ENCODE measurements around the gene CREG2.

Gene CREG2

GRCh38 chr2:101361522-101361921 is 25.8 kb downstream of the CREG2 start:
- no peak for DNase-seq (ENCODE audit: extremely low spot score)
- CTCF ChIA-PET, result interaction anchor here (1.8 to 1.9 kb wide), 2 partner anchors 11 to 19 kb away, joined by 4 to 7 read pairs; no protein-coding TSS in a partner anchor
- POLR2A ChIA-PET, result interaction anchor here (0.6 to 0.9 kb wide), 2 partner anchors 12 to 53 kb away, joined by 3 read pairs; partner anchors contain the start of gene RNF149
- TF ChIP-seq ZNF384 (IDR thresholded peaks at IDR 0.05), result no peak
- no peak for TF ChIP-seq FOXA1 (IDR thresholded peaks at IDR 0.05)
- no peak for TF ChIP-seq TARDBP (IDR thresholded peaks at IDR 0.05)
- TF ChIP-seq CTBP1 (IDR thresholded peaks at IDR 0.05; ENCODE audit: borderline replicate concordance), result no peak
- no peak for TF ChIP-seq NFRKB (IDR thresholded peaks at IDR 0.05)
- no peak for TF ChIP-seq SUZ12 (IDR thresholded peaks at IDR 0.05)
- TF ChIP-seq L3MBTL2 (conservative IDR thresholded peaks at IDR 0.05), result no peak
- TF ChIP-seq ARNT (IDR thresholded peaks at IDR 0.05), result no peak
- TF ChIP-seq PKNOX1 (IDR thresholded peaks at IDR 0.05), result no peak
- no peak for TF ChIP-seq SP1 (IDR thresholded peaks at IDR 0.05)
- TF ChIP-seq LEF1 (IDR thresholded peaks at IDR 0.05; ENCODE audit: borderline replicate concordance), result no peak
- TF ChIP-seq ELF4 (IDR thresholded peaks at IDR 0.05), result no peak
- TF ChIP-seq BHLHE40 (IDR thresholded peaks at IDR 0.05; ENCODE audit: borderline replicate concordance), result no peak
- TF ChIP-seq HDGF (IDR thresholded peaks at IDR 0.05; ENCODE audit: borderline replicate concordance), result no peak

GRCh38 chr2:101361121-101361520 is 26.2 kb downstream of the CREG2 start:
- TF ChIP-seq L3MBTL2 (conservative IDR thresholded peaks at IDR 0.05), result no peak
- no peak for TF ChIP-seq ARNT (IDR thresholded peaks at IDR 0.05)
- no peak for TF ChIP-seq PKNOX1 (IDR thresholded peaks at IDR 0.05)
- TF ChIP-seq ELF4 (IDR thresholded peaks at IDR 0.05), result no peak
- ChIA-PET POLR2A (no interaction called here), CTCF (interaction anchor here (1.9 kb wide), 1 partner anchor 19 kb away, joined by 7 read pairs; no protein-coding TSS in a partner anchor)
- no peak for DNase-seq (ENCODE audit: extremely low spot score)

GRCh38 chr2:101360232-101360631 is 27.1 kb downstream of the CREG2 start:
- POLR2A ChIA-PET, result no interaction called here
- no peak for DNase-seq (ENCODE audit: extremely low spot score)
- CTCF ChIA-PET, result no interaction called here
- no peak for TF ChIP-seq TARDBP (IDR thresholded peaks at IDR 0.05)
- TF ChIP-seq CTBP1 (IDR thresholded peaks at IDR 0.05; ENCODE audit: borderline replicate concordance), result no peak
- TF ChIP-seq L3MBTL2 (conservative IDR thresholded peaks at IDR 0.05), result no peak
- no peak for TF ChIP-seq FOXK2 (IDR thresholded peaks at IDR 0.05)
- no peak for TF ChIP-seq LEF1 (IDR thresholded peaks at IDR 0.05; ENCODE audit: borderline replicate concordance)
- TF ChIP-seq SP1 (IDR thresholded peaks at IDR 0.05), result no peak
- no peak for TF ChIP-seq HDGF (IDR thresholded peaks at IDR 0.05; ENCODE audit: borderline replicate concordance)
- no peak for TF ChIP-seq NFRKB (IDR thresholded peaks at IDR 0.05)
- no peak for TF ChIP-seq ARNT (IDR thresholded peaks at IDR 0.05)
- no peak for TF ChIP-seq SUZ12 (IDR thresholded peaks at IDR 0.05)
- TF ChIP-seq ZNF384 (IDR thresholded peaks at IDR 0.05), result no peak
- TF ChIP-seq FOXA1 (IDR thresholded peaks at IDR 0.05), result no peak
- TF ChIP-seq PKNOX1 (IDR thresholded peaks at IDR 0.05), result no peak
- no peak for TF ChIP-seq BHLHE40 (IDR thresholded peaks at IDR 0.05; ENCODE audit: borderline replicate concordance)
- no peak for TF ChIP-seq ELF4 (IDR thresholded peaks at IDR 0.05)

GRCh38 chr2:101359410-101359954 is 27.8 kb downstream of the CREG2 start:
- no peak for TF ChIP-seq FOXK2 (IDR thresholded peaks at IDR 0.05)
- TF ChIP-seq ZNF384 (IDR thresholded peaks at IDR 0.05), result no peak
- TF ChIP-seq LEF1 (IDR thresholded peaks at IDR 0.05; ENCODE audit: borderline replicate concordance), result no peak
- no peak for TF ChIP-seq NFRKB (IDR thresholded peaks at IDR 0.05)
- TF ChIP-seq TARDBP (IDR thresholded peaks at IDR 0.05), result no peak
- no peak for TF ChIP-seq FOXM1 (IDR thresholded peaks at IDR 0.05; ENCODE audit: borderline replicate concordance)
- TF ChIP-seq BHLHE40 (IDR thresholded peaks at IDR 0.05; ENCODE audit: borderline replicate concordance), result no peak
- no peak for TF ChIP-seq HDGF (IDR thresholded peaks at IDR 0.05; ENCODE audit: borderline replicate concordance)
- TF ChIP-seq SP1 (IDR thresholded peaks at IDR 0.05), result no peak
- TF ChIP-seq CTBP1 (IDR thresholded peaks at IDR 0.05; ENCODE audit: borderline replicate concordance), result no peak
- TF ChIP-seq ELF4 (IDR thresholded peaks at IDR 0.05), result no peak
- no peak for TF ChIP-seq L3MBTL2 (conservative IDR thresholded peaks at IDR 0.05)
- no peak for DNase-seq (ENCODE audit: extremely low spot score)
- ChIA-PET POLR2A (no interaction called here), CTCF (no interaction called here)

- DNase-seq (ENCODE audit: extremely low spot score), result no peak
- TF ChIP-seq FOXM1 (IDR thresholded peaks at IDR 0.05; ENCODE audit: borderline replicate concordance), result no peak
- ChIA-PET POLR2A (no interaction called here), CTCF (no interaction called here)
These were observed 29.9 kb downstream of the CREG2 start for GRCh38 chr2:101357376-101357775.

- TF ChIP-seq FOXK2 (IDR thresholded peaks at IDR 0.05), result no peak
- no peak for TF ChIP-seq ARNT (IDR thresholded peaks at IDR 0.05)
- no peak for TF ChIP-seq PKNOX1 (IDR thresholded peaks at IDR 0.05)
- TF ChIP-seq L3MBTL2 (conservative IDR thresholded peaks at IDR 0.05), result no peak
- no peak for TF ChIP-seq CTBP1 (IDR thresholded peaks at IDR 0.05; ENCODE audit: borderline replicate concordance)
- no peak for TF ChIP-seq FOXM1 (IDR thresholded peaks at IDR 0.05; ENCODE audit: borderline replicate concordance)
- no peak for TF ChIP-seq TARDBP (IDR thresholded peaks at IDR 0.05)
- no peak for TF ChIP-seq LEF1 (IDR thresholded peaks at IDR 0.05; ENCODE audit: borderline replicate concordance)
- no peak for TF ChIP-seq SP1 (IDR thresholded peaks at IDR 0.05)
- no peak for TF ChIP-seq ZNF384 (IDR thresholded peaks at IDR 0.05)
- no peak for TF ChIP-seq NFRKB (IDR thresholded peaks at IDR 0.05)
- TF ChIP-seq FOXA1 (IDR thresholded peaks at IDR 0.05), result no peak
- ChIA-PET POLR2A (no interaction called here), CTCF (no interaction called here)
- DNase-seq (ENCODE audit: extremely low spot score), result no peak
These were observed 30.8 kb downstream of the CREG2 start for GRCh38 chr2:101356521-101356920.
